PFSK-1 (cell line): ENCODE measurements around the gene ABHD14A.

Source experiments
- FOXP2 ChIP-seq: optimal IDR thresholded peaks from 2 replicates; pipeline ENCODE3; 2011; ENCODE audit warnings: borderline replicate concordance, control low read depth, inconsistent platforms; ENCODE audit not compliant: insufficient read depth; ENCODE audit errors: extremely low read length, extremely low read depth
- POLR2AphosphoS5 ChIP-seq: IDR thresholded peaks from 2 replicates; pipeline ENCODE4 v1.6.1; 2012; ENCODE audit warnings: low read depth, mild to moderate bottlenecking, control low read depth, low read length, moderate library complexity
- SIN3A ChIP-seq: IDR thresholded peaks from 2 replicates; pipeline ENCODE4 v1.6.1; 2012; ENCODE audit warnings: mild to moderate bottlenecking, low read length, moderate library complexity, borderline replicate concordance; ENCODE audit not compliant: insufficient read depth
- TAF1 ChIP-seq: IDR thresholded peaks from 2 replicates; pipeline ENCODE4 v1.6.1; 2012; ENCODE audit warnings: low read length, control low read depth, borderline replicate concordance; ENCODE audit not compliant: insufficient read depth
- TF ChIP-seq, protein P1 (sequence below), 2 experiments: IDR thresholded peaks; 2 replicates each; pipeline versions ENCODE4 v1.6.1 to v1.8.0; 2011 to 2012; ENCODE audit warnings: low read depth in 2 of 2, low read length in 2 of 2, control low read depth in 1 of 2, inconsistent platforms in 1 of 2, mild to moderate bottlenecking in 1 of 2, moderate library complexity in 1 of 2; ENCODE audit not compliant: insufficient read depth in 1 of 2

ABHD14A gene

DNA sequence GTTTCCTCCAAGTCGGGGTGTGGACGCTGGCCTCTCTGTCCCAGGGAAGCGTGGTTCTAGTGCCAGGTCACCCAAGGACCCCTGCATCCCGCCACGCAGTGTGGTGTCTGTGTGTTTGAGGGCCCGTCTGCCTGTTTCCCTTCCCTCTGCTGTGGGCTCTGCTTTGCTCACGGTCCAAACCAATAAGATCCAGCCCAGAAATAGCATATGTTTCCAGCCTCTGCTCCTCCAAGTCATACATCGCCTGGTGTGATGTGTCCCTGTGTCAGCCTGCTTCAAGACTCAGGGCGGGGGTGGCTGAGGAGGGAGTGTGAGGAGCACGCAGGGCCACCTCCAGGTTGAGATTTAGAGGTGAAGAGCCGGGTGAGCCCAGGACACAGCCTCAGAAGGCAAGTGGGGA, 42.7 kb downstream of the ABHD14A start:
- TF ChIP-seq, protein P1, sequence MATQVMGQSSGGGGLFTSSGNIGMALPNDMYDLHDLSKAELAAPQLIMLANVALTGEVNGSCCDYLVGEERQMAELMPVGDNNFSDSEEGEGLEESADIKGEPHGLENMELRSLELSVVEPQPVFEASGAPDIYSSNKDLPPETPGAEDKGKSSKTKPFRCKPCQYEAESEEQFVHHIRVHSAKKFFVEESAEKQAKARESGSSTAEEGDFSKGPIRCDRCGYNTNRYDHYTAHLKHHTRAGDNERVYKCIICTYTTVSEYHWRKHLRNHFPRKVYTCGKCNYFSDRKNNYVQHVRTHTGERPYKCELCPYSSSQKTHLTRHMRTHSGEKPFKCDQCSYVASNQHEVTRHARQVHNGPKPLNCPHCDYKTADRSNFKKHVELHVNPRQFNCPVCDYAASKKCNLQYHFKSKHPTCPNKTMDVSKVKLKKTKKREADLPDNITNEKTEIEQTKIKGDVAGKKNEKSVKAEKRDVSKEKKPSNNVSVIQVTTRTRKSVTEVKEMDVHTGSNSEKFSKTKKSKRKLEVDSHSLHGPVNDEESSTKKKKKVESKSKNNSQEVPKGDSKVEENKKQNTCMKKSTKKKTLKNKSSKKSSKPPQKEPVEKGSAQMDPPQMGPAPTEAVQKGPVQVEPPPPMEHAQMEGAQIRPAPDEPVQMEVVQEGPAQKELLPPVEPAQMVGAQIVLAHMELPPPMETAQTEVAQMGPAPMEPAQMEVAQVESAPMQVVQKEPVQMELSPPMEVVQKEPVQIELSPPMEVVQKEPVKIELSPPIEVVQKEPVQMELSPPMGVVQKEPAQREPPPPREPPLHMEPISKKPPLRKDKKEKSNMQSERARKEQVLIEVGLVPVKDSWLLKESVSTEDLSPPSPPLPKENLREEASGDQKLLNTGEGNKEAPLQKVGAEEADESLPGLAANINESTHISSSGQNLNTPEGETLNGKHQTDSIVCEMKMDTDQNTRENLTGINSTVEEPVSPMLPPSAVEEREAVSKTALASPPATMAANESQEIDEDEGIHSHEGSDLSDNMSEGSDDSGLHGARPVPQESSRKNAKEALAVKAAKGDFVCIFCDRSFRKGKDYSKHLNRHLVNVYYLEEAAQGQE (IDR thresholded peaks at IDR 0.05; ENCODE audit: insufficient read depth in 1 of 2, low read depth in 2 of 2, low read length in 2 of 2): no peak
- TF ChIP-seq TAF1 (no peak), SIN3A (no peak), FOXP2 (no peak), POLR2AphosphoS5 (no peak)

DNA sequence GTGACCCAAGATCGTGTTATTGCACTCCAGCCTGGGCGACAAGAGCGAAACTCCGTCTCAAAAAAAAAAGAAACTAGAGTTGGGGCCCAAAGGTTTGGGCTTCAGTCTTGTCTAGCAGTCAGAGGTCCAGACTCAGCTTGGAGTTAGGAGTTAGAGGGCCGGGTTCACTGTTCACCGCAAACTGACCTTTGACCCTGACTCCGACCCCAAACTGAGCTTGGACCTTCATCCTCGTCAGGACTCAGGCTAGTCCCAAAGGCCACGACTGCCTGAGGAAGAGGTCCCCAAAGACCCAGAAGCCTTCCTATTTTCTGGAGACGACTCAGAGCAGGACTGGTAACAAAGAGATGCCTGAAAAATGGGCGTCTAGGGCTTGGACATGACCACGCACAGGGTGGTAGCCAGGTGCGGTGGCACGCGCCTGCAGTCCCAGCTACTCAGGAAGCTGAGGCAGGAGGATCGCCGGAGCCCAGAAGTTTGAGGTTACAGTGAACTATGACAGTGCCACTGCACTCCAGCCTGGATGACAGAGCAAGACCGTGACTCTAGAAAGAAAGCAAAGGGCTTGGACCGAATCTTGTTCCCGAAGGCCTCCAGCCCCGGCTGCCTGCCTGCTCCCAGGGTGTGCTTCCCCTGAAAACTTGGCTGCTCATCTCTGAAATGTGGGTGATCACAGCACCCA, 43.6 kb downstream of the ABHD14A start:
- TF ChIP-seq POLR2AphosphoS5 (no peak), SIN3A (no peak), FOXP2 (no peak), TAF1 (no peak)
- TF ChIP-seq, protein P1 (IDR thresholded peaks at IDR 0.05; ENCODE audit: insufficient read depth in 1 of 2, low read depth in 2 of 2, low read length in 2 of 2): no peak

DNA sequence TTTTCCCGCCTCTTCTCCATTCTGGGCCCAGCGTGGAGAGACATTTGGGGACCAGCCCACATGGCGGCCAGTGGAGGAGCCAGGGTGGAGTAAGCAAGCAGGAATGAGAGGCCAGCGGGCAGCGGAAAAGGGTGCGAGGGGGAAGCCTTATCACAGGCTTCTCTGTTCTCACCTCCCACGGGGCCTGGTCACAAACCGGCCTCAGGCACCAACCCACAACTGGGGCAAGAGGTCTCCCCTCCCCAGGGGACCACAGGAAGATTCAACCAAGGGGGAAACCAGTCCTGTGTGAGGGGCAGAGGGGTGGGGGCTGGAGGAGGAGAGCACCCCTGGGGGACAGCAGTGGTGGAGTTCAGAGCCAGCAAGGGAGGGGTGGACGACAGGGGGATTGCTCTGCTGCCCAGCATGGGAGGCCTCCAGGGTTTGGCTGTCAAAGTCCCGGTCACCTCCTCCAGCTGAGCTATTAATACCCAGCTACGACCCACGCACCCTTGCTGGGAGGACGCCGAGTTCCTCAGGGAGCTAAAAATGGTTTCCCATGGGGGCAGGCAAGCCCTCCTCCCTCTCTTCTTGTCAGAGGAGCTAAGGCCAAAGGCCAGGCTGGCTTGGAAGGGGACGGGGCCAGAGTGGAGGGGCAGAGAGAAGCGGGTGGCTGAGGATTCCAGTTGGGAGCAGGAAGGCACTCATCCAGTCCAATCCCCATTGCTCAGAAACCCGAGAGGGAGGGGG, 44.7 kb downstream of the ABHD14A start:
- no peak for TF ChIP-seq FOXP2
- TF ChIP-seq TAF1: no peak
- TF ChIP-seq POLR2AphosphoS5: no peak
- TF ChIP-seq, protein P1 (IDR thresholded peaks at IDR 0.05; ENCODE audit: insufficient read depth in 1 of 2, low read depth in 2 of 2, low read length in 2 of 2): no peak
- no peak for TF ChIP-seq SIN3A

DNA sequence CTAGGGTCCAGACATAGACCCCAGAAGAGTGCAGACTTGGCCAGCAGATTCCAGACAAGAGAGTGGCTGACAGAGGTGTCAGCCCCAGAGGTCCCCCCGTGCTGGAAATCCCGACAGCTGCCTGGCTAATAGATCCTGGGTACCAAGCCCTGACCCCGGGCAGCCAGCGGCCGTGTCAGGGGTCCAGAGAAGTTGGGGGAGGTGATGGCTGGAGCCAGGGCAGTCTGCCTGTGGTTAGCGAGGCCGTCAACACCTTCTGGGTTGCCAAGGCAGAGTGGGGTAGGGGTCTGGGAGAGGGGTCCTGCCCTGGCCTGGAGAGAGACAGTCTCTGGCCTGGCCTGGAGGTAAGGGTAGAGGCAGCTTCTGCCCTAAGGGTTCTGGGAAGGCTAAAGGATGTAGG, 45.9 kb downstream of the ABHD14A start:
- TF ChIP-seq TAF1 (no peak), SIN3A (no peak), FOXP2 (no peak), POLR2AphosphoS5 (no peak)
- TF ChIP-seq, protein P1 (IDR thresholded peaks at IDR 0.05; ENCODE audit: insufficient read depth in 1 of 2, low read depth in 2 of 2, low read length in 2 of 2): no peak
